Head of caudate nucleus (tissue), 42 donors: Measurements from ENCODE around the gene SLC44A1.
A peak's percentile ranks its signal among the peaks of the same experiment; 100 is the strongest.

Source experiments
- DNase-seq, 42 donors: peaks; one replicate each; pipeline versions ENCODE4 v3.0.0 to v3.0.0-alpha.2; 2020 to 2021; ENCODE audit warnings: mixed read lengths in 7 of 42
- intact Hi-C: fragments of 100-400 bp; cut with DNase I; formaldehyde crosslinking; loops from one replicate; pipeline ENCODE4 v1.15.0; 2022

Gene SLC44A1

DNA sequence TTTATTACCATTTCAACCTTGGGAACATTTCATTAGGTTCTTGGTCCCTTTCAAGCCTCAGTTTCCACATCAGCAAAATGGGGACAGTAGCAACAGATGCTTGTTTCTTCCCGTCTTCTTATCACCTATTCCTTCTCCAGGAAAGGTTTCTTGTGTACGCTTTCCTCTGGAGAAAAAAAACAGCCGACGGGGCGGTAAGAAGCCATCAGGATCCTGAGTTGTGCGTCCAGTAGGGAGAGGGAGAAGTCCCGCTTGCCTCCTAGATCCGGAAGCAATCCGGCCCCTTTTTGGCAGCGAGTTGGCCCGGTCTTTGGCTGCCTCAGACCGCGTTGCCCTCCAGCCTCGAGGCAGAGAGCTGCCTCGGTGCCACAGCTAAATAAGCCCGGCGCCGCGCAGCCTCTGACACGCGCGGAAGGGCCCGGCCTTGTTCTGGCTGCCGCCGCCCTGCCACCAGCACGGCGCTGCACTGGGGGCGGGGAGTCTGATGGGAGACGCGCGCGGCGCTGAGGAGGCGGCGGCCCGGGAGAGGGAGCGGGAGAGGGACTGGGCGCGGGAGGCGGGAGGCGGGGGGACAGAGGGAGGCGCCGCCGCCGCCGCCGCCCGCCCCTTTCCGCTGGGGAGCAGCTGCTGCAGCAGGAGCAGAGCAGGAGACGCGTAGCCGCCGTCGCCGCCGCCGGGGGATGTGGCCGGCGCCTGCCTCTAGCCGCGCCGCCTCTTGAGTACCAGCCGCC, at the start of gene SLC44A1:
Gene SLC44A1, plus strand, starts transcription at position 649 of the 731 bp plus-strand sequence. CDS start 218 bp downstream, outside the sequence.
- DNase-seq, result peak; percentile 93 to 100 (median 99)
- intact Hi-C loops, result loop anchor here (5.0 to 10.0 kb wide), 4 partner anchors 53 to 319 kb away; partner anchors contain the start of gene ABCA1

DNA sequence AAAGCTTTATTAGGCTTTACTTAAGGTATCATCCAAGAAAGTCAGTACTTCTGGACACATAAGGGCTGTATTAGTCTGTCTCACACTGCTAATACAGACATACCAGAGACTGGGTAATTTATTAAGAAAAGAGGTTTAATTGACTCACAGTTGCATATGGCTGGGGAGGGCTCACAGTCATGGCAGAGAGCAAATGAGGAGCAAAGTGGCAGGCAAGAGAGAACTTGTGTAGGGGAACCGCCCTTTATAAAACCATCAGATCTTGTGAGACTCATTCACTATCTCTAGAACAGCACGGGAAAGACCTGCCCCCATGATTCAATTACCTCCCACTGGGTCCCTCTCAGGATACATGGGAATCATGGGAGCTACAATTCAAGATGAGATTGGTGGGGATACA, 49.2 kb upstream of the SLC44A1 start:
- no peak for DNase-seq
- intact Hi-C loops, result no loop called here

DNA sequence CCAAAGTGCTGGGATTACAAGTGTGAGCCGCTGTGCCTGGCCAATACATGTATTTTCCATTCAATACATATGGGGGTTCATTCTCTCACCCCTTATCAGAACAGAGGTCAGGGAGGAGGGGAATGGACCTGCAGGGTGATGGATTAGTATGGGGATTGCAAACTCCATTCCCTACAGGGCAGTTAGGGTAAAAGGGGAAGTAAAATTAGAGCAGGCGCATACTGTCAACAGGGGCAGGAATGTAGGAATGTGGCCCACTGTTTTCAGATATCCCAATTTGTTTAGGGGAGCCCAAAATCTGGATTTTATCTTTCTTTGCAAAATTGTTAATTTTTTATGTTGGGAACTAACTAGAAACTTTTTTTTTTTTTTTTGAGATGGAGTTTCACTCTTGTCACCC, 46.4 kb upstream of the SLC44A1 start:
- intact Hi-C loops, result no loop called here
- DNase-seq, result no peak

DNA sequence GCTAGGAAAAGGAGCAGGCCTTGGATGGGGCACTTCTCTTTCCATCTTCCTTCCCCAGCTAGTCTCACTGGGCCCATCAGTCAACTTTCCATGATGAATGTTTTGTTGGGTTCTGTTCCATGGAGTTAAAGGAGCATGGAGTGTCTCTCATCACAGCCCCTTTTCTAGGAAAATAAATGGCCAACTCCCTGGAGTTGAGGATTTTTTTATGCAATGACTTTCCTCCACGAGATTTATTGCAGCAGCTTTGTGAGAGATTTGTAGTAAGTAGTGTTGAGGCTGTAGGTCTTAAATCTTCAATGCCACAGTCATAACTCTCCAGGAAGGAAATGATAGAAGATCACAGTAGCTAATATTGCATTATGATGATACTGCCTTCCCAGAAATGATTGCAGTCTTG, 45.6 kb upstream of the SLC44A1 start:
- intact Hi-C loops, result no loop called here
- DNase-seq, result no peak

DNA sequence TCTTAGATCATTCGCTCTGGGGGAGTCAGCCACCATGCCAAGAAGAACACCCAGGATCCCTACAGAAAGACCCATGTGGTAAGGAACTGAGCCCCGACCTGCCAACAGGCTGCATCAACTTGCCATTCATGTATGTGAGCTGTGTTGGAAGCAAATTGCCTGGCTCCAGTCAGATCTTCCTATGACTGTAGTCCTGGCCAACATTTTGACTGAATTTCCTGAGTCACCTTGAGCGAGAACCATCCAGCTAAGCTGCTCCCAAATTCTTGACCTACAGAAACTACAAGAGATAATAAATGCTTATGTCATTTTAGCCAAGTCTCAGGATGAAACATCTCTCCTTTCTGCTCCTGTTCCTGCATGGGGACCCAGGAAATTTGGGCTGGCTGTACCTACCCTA, 40.0 kb upstream of the SLC44A1 start:
- no peak for DNase-seq
- intact Hi-C loops, result no loop called here

DNA sequence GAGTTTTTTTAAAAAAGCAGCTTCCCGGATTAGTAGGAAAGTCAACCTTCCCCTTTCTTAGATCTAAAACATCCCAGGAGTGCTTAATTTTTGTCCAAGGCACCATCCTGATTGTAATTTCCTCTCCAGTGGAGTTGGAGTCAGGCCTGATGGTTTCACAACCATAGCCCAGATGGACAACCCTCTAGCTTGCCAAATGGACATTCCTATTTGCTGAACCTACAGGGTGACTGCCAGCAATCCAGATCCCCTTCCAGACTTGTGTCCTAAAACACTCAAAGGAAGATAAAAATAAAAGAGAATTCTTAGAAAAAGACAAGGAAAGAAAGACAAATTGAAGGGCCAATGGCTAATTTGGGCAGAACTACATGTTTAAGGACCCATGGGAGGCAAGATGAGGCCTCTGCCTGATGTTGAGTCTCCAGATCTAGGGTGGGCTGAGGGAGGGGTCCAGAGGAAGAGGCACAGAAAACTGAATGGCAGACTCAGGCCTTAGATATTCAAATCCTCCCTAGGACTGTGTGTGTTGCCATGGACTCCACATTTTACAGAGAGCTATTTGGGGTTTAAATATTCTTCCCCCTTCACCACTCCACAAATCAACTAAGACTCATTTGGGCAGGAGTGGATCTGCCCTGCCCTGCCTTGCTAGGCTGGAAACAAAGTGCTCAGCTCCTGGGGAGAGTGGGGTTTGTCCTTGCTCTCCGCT, 38.5 kb upstream of the SLC44A1 start:
- intact Hi-C loops, result no loop called here
- peak in 11 of 42 donors; percentile 4 to 70 (median 29) for DNase-seq

DNA sequence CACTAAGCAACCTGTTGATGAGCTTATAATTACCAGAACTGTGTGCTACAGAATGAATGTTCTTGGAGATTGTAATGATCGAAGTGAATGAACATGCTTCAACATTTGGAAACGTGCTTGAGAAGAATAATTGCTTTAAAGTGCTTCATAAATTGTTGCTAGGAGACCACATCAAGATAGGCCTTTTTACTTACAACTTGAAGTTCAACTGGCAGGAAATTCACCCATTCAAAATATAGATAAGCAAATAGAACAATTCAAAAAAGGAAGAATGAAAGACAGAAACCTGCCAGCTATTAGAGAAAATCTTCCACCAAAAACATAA, 38.0 kb upstream of the SLC44A1 start:
- intact Hi-C loops, result no loop called here
- DNase-seq, result no peak

DNA sequence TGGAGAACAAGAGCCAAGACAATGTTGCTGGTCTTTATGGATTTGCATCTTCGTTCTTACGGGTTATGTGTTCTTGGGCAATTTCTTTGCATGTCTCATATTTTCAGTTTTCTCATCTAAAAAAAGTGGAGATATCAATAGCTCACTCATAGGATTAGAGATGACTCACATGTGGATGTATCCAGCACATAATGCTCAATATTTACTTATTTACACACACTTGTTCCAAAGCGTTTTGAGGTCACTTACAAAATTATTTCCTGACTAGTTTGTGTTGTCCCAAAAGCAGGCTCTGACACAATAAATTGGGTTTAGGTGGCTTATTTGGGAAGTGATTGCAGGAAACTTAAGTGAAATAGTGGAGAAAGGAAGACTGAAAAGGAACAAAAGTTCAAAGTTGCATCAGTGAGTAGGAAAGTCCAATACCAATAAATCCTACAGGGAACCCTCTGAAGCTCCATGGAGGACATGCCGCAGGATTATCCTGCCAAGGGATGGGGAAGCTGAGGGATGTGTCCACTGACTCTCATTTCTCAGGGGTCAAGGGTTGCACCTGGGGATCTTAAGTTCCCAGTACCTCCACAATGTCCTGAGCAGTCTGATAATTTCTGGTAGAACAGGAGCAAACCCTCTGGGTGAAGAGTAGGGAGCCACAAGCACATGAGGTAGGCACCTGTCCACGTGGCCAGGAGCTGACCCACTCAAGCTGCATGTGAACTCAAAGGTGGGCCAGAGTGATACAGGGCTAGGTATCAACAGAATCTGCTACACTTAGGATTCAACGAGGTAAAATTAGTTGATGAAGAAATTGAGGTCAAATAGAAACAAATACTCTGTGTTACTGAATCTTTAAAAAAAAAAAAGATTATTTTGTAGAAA, 37.4 kb upstream of the SLC44A1 start:
- intact Hi-C loops, result no loop called here
- DNase-seq, result no peak

DNA sequence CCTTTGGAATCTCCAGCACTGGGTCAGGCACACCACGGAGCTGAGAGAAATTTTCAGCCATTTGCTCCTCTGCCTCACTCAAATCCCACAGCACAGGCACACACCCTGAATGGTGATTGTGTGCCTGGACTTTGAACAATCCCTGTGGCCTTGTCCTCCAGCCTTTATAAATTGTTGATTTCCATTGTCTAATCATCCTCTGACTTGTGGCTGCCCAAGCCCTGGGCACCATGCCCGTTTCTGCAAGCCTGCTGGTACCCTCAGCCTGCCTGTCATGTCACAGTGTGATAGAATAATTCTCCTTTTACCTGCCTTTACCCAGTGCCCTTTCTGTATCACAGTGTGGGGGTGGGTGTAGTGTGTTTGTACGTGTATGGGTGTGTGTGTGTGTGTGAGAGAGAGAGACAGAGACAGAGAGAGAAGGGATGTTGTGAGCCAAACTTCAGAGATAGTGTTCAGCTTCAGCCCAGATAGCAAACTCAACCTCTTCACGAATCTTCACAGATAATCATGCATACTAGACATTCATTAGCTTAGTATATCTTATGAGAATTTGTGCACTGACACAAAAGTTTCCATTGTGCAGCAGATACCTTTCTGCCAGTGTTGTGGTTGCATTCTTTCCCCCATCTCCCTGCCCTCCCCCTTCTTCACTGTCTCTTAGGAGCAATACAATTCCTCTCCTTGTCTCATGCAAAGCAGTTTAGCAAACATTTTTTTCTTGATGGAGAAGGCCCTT, 27.8 kb upstream of the SLC44A1 start:
- peak; percentile 34 to 88 (median 70) for DNase-seq
- intact Hi-C loops, result no loop called here

DNA sequence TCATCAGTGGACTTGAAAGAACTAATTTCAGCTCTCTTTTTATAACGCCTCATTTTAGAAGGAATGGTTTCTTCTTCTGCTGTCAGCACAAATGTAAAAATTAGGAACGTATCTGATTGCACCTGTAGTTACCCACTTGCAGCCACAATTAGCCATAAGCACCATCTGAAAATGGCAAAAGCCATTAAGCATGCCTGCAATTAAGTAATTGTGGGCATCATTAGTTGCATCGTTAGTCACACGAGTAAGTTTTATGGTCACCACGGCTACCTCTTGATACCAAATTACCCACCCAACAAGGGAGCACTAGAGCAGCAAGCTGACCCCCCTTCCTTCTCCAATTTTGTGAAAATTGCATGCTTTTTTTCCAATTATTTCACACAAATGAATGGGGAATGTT, 25.8 kb upstream of the SLC44A1 start:
- DNase-seq, result no peak
- intact Hi-C loops, result no loop called here

DNA sequence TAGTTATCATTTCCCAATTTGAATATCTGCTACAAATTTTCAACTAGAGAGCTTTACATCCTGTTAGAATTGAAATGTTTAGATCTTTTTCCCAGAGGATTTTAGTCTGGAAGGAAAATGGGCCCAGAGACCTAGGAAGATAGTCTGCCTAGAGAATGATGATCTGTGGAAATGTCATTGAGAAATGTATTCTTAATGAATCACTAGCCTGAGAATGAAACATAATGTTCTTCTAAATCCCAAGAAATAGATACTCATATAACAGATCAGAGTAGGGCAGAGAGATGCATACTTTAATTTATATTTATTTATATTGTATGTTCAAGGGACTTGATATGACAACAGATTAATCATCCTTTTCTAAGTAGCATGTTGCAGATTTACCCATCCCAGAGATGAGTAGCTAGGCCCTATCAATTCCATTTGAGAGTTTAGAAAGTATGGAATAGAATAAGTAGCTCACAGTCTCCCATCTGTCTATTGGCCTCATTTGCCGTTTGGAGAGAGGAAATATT, 25.1 kb upstream of the SLC44A1 start:
- intact Hi-C loops, result no loop called here
- no peak for DNase-seq

DNA sequence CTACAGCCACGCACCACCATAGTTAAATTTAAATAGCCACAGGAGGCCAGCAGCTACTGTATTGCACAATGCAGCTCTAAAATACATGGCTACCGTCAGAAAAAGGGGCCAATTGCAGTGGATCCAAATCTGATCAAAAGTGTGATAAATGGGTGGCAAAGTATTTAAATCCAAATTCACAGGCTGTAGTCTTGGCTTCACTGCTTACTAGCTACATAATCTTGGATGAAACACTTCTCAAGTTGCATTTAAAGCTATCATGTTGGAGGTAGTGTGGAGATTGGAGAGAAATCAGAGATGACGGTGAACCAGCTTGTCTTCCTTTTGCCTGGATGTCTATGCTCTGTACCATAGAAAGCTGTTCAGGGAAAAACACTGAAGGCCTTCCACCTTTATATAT, 24.0 kb upstream of the SLC44A1 start:
- intact Hi-C loops, result no loop called here
- DNase-seq, result no peak

DNA sequence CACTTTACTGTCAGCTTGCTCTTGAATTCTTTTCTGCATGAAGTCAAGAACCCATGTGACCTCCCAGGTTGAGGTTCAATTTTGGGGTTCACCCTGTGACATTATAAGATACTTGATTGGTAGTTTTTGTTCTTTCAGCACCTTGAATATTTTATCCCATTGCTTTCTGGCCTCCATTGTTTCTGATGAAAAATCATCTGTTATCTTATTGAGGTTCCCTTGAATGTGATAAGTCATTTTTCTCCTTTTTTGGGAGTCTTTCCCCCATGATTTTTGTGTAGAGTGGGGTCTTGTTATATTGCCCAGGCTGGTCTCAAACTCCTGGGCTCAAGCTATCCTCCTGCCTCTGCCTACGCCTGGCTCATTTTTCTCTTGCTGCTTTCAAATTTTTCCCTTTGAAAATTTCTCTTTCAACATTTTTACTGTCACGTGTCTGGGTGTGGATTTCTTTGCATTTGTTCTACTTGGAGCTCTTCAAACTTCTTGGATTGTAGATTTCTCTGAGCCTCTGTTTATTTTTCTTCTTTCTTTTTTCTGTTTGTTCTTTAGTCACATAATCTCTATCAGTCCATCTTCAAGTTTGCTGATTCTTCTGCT, 20.8 kb upstream of the SLC44A1 start:
- DNase-seq, result no peak
- intact Hi-C loops, result no loop called here

DNA sequence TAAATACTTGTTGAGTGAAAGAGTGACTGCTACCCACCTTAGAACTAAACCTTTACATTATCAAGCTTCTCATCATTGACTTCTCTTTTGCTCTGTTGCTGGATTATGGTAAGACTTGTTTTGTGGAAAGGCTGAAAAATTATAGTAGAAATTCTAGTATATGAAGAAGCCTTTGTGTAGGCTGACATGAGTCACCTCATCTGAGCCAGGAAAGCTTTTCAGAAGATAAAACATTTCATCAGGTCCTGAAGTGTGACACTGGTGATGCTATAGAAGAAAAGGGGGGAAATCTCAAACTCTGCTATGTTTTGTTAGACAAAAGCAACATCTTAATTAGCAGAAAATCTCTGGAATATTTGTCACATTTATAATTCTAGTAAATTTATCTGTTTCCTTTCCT, 18.4 kb upstream of the SLC44A1 start:
- peak in 4 of 42 donors; percentile 28 to 54 (median 35) for DNase-seq
- intact Hi-C loops, result no loop called here

DNA sequence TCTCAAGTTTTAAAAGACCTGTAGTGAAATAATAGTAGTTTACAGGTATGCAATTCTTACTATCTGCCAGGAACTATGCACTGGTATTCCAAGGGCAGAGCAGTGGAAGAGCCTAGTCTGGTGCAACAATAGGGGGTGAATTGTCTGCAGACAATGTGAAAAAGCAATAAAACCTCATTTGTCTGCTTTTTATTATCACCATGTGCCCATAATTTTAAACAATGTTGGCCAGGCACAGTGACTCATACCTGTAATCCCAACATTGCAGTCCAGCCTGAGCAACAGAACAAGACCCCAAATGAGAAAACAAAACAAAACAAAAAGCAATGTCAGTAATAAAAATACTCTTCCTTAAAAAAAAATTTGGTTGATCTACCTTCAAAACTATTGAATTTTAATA, 12.2 kb upstream of the SLC44A1 start:
- intact Hi-C loops, result no loop called here
- no peak for DNase-seq

DNA sequence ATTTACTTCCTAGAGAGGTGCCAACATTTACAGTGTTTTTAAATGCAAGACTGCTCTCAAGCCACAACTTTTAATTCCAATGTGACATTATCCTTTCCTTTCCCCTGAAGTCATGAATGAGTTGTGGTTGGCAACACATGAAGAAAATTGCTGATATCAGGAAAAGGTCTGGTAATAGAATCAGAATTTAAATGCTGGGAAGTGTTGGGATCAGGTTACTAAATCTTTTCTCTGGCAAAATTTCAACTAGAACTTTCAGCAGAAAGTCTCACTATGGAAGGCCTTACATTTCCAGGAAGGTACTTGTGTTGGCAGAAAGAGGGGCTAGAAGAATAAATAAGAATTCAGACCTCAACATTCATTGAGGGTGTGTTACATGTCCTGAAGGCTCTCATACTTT, 10.6 kb upstream of the SLC44A1 start:
- no peak for DNase-seq
- intact Hi-C loops, result no loop called here

DNA sequence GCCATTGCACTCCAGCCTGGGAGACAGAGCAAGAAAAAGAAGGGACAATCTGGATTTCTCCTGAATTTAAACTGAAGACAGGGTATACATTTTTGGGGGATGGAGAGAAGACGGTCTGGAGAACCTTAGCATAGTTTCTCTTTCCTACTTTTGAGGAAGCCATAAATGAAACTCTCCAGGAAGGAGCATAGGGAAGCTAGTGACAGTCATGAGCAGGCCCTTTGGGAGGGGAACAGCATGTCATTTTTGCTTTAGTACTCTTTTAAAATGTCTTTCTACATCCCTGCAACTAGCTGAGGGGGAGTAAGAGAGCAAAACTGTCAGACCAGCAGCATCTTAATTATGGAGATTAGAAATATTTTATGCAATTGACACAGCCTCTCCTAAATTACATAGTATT, 8.2 kb upstream of the SLC44A1 start:
- peak in 1 of 42 donors; percentile 22 for DNase-seq
- intact Hi-C loops, result no loop called here

DNA sequence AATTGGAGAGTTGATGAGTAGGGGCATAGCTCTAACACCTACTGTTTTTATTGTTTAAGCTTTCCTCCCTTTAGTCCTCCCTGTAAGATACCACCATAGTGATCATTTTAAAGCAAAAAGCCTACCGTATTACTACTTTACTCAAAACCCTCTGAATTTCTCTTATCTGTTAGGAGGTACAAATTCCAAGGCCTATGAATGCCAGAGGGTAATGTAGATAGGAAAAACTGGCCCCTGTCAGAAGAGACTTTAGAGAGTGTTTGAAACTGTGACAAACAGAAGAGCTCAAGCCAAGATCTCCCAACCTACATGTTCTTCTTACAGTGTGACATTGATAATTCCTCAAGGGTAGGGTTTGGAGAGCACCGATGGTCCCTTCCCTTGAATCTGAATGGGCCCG, 7.2 kb upstream of the SLC44A1 start:
- intact Hi-C loops, result no loop called here
- DNase-seq, result no peak

DNA sequence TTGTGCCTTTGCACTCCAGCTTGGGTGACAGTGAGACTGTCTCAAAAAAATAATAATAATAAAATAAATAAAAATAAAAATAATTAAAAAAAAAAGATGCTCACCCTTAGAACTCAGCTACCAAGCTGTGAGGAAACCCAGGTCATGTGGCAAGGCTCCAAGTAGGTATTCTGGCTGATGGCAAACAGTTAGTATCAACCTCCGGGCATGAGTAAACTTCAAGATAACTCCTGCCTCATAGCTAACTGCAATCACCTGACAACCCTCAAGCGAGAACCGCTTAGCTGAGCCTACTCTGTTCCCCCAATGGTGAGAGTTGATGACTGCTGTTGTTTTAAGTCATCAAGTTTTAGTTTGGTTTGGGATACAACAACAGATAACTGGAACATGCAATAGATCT, 6.1 kb upstream of the SLC44A1 start:
- DNase-seq, result no peak
- intact Hi-C loops, result no loop called here
